Left cardiac atrium (tissue), 4 donors: ENCODE data around the gene ZNF630. TPM values are rescaled to one million over a fixed set of nuclear protein-coding genes. Genes with fewer than 3 reads are reported as not detected.
A peak's percentile ranks its signal among the peaks of the same experiment; 100 is the strongest.
"Not testable (repeated sequence)": the region's sequence is repeated elsewhere in the genome, so short reads cannot be mapped to it uniquely, and the experiment has no call there.

ENCODE experiments used
- ATAC-seq, 2 donors: fragments of 200-7000 bp; cut with Tn5 transposase; one replicate each; pipeline ENCODE4 v1.9.1; 2020; ENCODE audit warnings: mild to moderate bottlenecking in 2 of 2, moderate library complexity in 2 of 2
- DNase-seq: peaks from one replicate; pipeline ENCODE4 v3.0.0-alpha.2; 2020
- intact Hi-C, 2 donors: fragments of 100-400 bp; cut with DNase I; formaldehyde crosslinking; loops; one replicate each; pipeline versions ENCODE4 v1.14.1 to v1.15.1; 2022 to 2023
- long read RNA-seq: library from polyadenylated mRNA; unstranded; transcript quantifications from one replicate; pipeline ENCODE4 v2.0.0, GENCODE V29; 2021
- total RNA-seq, 2 donors: library from RNA; stranded (reverse); fragmentation: NEBNext Ultra II Directional; extraction: Animal tissue kit (Norgen Biotek cat#: 25700); gene quantifications; one replicate each; pipeline ENCODE4 v1.2.1, GENCODE V29; 2021
- donor health status: DM: no; HTN: yes; CAD: no.
- donor health status: DM: no; HTN: yes; CAD: no; lungs with severe emphysema.
- donor health status: DM: yes; HTN: yes; CAD: no.
- donor health status: Dilated cardiomyopathy.

Gene ZNF630
- total RNA-seq: 1 to 10 TPM; 1.7 to 2.8 TPM
- long read RNA-seq, transcript ZNF630-206 (5 exons, 2,829 nt): major isoform, 7 of 10 reads
- long read RNA-seq, partial matches to known transcripts: 0 of 10 reads
- long read RNA-seq, other reads (novel, unspliced or antisense): 1 of 10 reads

DNA sequence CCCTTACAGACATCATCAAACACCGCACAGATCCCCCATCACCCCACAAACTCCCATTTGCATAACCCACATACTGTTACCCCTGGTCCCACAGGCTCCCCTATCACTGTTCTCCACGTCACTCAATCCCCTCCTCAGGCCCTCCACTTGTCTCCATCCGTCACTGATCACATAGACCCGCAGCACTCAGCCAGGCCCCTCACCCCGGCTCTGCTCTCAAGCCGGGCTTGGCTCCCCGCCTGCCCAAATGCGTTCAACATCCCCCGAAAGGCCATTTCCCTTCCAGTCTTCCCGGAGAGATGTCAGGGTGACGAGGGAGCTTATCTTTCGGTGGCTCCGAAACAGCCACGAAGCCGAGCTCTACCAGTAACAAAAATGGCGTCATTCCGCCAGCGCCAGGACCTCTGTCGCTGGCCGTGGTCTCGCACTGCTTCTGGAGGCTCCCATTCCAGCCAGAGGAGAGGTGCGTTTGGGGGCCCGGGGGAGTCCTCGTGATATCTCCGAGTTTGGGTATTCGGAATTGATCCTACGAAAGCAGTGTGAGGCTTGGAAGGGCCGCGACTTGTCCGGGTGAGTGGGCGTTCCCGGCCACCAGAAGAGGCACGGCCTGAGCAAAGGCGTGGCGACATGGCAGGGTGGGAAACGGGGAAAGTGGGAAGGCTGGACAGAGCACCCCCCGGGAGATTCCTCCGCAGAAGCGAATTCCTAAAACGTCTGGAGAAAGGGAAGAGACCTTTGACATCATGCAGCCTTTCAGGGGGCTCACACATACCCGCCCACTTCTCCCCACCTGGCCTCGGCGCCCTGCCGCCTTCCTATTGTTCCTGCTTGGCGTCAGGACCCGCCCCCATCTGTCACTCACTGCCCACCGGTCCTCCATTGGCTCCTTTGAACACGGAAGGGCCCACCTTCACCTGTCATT is at the start of gene ZNF630:
ZNF630 (minus strand) TSS at position 577 of the 922 bp plus-strand sequence. CDS start 4,754 bp downstream, outside the sequence.
- DNase-seq (peak; percentile 78), ATAC-seq (peak; percentile 91 to 98)
- intact Hi-C loops: no loop called here

GRCh38 chrX:48107717-48108116 is 36.3 kb upstream of the ZNF630 start:
- DNase-seq: no peak
- intact Hi-C loops: no loop called here
- no peak for ATAC-seq

DNA sequence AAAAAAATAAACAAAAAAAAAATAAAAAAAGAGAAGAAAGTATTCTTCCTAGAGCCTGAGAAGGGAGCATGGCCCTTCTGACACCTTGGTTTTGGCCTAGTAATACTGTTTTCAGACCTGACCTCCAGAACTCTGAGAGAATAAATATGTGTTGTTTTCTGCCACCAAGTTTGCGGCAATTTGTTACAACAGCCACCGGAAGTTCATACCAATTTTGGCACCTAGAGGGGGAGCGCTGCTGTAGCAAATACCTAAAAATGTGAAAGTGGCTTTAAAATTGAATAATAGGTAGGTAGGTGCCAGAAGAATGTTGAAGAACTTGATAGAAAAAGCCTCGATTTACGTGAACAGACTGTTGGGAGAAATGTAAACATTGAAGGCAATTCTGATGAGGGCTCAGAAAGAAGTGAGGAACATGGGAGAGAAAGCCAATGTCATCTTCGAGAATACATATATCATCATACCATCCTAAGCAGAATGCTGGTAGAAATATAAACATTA is 31.5 kb upstream of the ZNF630 start:
- ATAC-seq: no peak
- DNase-seq: no peak
- intact Hi-C loops: no loop called here

- DNase-seq: no peak
- ATAC-seq: no peak
- intact Hi-C loops: no loop called here
These were observed 30.0 kb upstream of the ZNF630 start for GRCh38 chrX:48101443-48101842.

DNA sequence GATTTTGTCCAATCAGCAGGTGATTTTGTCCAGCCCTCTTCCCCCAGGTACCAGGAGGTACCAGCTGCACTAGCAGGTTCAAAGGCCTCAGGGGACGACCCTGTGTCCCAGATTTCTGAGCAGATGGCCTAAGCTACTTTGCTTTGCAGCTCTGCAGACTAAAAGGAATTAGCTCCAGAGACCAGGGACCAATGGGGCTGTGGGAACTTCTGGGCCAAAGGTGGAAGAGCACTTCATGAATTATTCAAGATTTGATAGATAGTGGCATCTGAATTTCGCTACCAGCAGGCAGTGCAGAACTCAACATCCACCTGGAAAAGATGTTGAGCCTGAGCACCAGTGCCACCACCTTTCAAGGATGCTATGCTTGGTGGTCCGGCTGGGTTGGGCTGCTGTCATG is 21.1 kb upstream of the ZNF630 start:
- intact Hi-C loops, DNase-seq, ATAC-seq: not testable (repeated sequence)

GRCh38 chrX:48090123-48090522 is 18.7 kb upstream of the ZNF630 start:
- DNase-seq (no peak), ATAC-seq (no peak)
- intact Hi-C loops: no loop called here

- ATAC-seq (no peak), DNase-seq (no peak)
- intact Hi-C loops: loop anchor here in 1 of 2 donors (10.0 kb wide), 1 partner anchor 409 kb away; no protein-coding TSS in a partner anchor
These were observed 14.6 kb upstream of the ZNF630 start for GRCh38 chrX:48086082-48086481.

GRCh38 chrX:48083706-48084105 is 12.3 kb upstream of the ZNF630 start:
- ATAC-seq: no peak
- no peak for DNase-seq
- intact Hi-C loops: loop anchor here in 1 of 2 donors (10.0 kb wide), 1 partner anchor 411 kb away; no protein-coding TSS in a partner anchor

GRCh38 chrX:48083212-48083611 is 11.8 kb upstream of the ZNF630 start:
- DNase-seq: peak; percentile 30
- intact Hi-C loops: loop anchor here in 1 of 2 donors (10.0 kb wide), 1 partner anchor 412 kb away; no protein-coding TSS in a partner anchor
- peak; percentile 77 to 78 for ATAC-seq

DNA sequence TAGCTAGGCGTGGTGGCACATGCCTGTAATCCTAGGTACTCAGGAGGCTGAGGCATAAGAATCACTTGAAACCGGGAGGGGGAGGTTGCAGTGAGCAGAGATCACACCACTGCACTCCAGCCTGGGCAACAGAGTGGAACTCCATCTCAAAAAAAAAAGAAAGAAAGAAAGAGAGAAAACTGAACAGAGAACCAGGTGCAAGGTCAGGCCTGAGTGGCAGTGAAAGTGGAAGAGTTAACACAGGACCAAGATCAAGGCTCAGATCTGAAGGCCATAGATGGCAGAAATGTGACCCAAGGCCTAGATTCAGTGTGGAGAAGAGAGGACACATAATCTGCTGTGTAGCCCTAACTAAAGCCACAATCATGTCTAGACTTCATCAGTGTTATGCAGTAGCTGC is 4.9 kb upstream of the ZNF630 start:
- no peak for ATAC-seq
- DNase-seq: no peak
- intact Hi-C loops: no loop called here

GRCh38 chrX:48071986-48072605 is 656 bp upstream of the ZNF630 start:
- ATAC-seq (no peak), DNase-seq (no peak)
- intact Hi-C loops: no loop called here

GRCh38 chrX:48068096-48068887 is 3.1 kb downstream of the ZNF630 start:
- DNase-seq: no peak
- intact Hi-C loops: no loop called here
- no peak for ATAC-seq

GRCh38 chrX:48064261-48064660 is 7.2 kb downstream of the ZNF630 start:
- intact Hi-C loops: no loop called here
- DNase-seq (no peak), ATAC-seq (no peak)

GRCh38 chrX:48059296-48059639 is 12.2 kb downstream of the ZNF630 start:
- DNase-seq: no peak
- no peak for ATAC-seq
- intact Hi-C loops: no loop called here

- intact Hi-C loops: no loop called here
- ATAC-seq (no peak), DNase-seq (no peak)
These were observed 12.7 kb downstream of the ZNF630 start for GRCh38 chrX:48058621-48059295.

GRCh38 chrX:48046846-48047245 is 24.6 kb downstream of the ZNF630 start:
- DNase-seq: no peak
- no peak for ATAC-seq
- intact Hi-C loops: no loop called here

- intact Hi-C loops: no loop called here
- ATAC-seq (peak; percentile 77 to 83), DNase-seq (peak; percentile 55)
These were observed 25.8 kb downstream of the ZNF630 start for GRCh38 chrX:48045410-48046311.

DNA sequence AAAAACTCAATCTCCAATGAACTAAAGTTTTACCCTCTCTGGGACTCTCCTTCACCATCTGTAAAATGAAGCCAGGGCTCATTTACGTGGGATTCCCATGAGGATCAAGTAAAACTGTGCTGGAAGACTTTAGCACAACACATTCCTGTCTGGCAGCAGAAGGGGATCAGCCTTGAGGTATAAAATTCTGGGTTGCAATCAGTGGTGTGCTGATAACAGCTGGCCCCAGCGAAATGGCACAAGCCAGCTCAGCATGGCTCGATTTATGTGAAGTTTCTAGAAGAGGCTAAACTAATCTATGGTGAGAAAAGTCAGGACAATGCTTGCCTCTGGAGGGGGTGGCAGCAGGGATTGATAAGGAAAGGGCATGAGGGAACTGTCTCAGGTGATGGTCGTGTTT is 28.4 kb downstream of the ZNF630 start:
- DNase-seq: no peak
- intact Hi-C loops: no loop called here
- no peak for ATAC-seq
